GM11168 (cell line): ENCODE results near the gene GRK1.
"Not testable (repeated sequence)": the region's sequence is repeated elsewhere in the genome, so short reads cannot be mapped to it uniquely, and the experiment has no call there.

Source experiments
- in situ Hi-C: fragments of 300-500 bp; cut with MboI; formaldehyde crosslinking; loops from one replicate; pipeline ENCODE4 v1.12.0; 2022; ENCODE audit warnings: low sequenced_read_pairs; ENCODE audit not compliant: unreplicated experiment

Gene GRK1

GRCh38 chr13:113739527-113740285, 72.7 kb downstream of the GRK1 start:
- in situ Hi-C loops: no loop called here

- in situ Hi-C loops: no loop called here
Measured at GRCh38 chr13:113740286-113740556, 73.2 kb downstream of the GRK1 start.

GRCh38 chr13:113740661-113741060, 73.6 kb downstream of the GRK1 start:
- in situ Hi-C loops: no loop called here

GRCh38 chr13:113741191-113741668, 74.2 kb downstream of the GRK1 start:
- in situ Hi-C loops: no loop called here

- in situ Hi-C loops: no loop called here
Measured at GRCh38 chr13:113742000-113742441, 75.0 kb downstream of the GRK1 start.

GRCh38 chr13:113742445-113743120, 75.6 kb downstream of the GRK1 start:
- in situ Hi-C loops: no loop called here

GRCh38 chr13:113743366-113744195, 76.6 kb downstream of the GRK1 start:
- in situ Hi-C loops: no loop called here

GRCh38 chr13:113744197-113745000, 77.4 kb downstream of the GRK1 start:
- in situ Hi-C loops: no loop called here

GRCh38 chr13:113745059-113745458, 78.0 kb downstream of the GRK1 start:
- in situ Hi-C loops: no loop called here

- in situ Hi-C loops: not testable (repeated sequence)
Measured at GRCh38 chr13:113745500-113746142, 78.6 kb downstream of the GRK1 start.

- in situ Hi-C loops: no loop called here
Measured at GRCh38 chr13:113746143-113746525, 79.1 kb downstream of the GRK1 start.

GRCh38 chr13:113746671-113747070, 79.7 kb downstream of the GRK1 start:
- in situ Hi-C loops: no loop called here

GRCh38 chr13:113747291-113747833, 80.3 kb downstream of the GRK1 start:
- in situ Hi-C loops: no loop called here

GRCh38 chr13:113748101-113748861, 81.3 kb downstream of the GRK1 start:
- in situ Hi-C loops: no loop called here

- in situ Hi-C loops: no loop called here
Measured at GRCh38 chr13:113748862-113749451, 81.9 kb downstream of the GRK1 start.

- in situ Hi-C loops: no loop called here
Measured at GRCh38 chr13:113749507-113749906, 82.5 kb downstream of the GRK1 start.

GRCh38 chr13:113749967-113750366, 82.9 kb downstream of the GRK1 start:
- in situ Hi-C loops: no loop called here
